Spleen (tissue), 11 donors: ENCODE results near the gene TAL1. TPM values are rescaled to one million over a fixed set of nuclear protein-coding genes. Genes with fewer than 3 reads are reported as not detected.
"Not testable (repeated sequence)": the region's sequence is repeated elsewhere in the genome, so short reads cannot be mapped to it uniquely, and the experiment has no call there.

ENCODE experiments used
- DNase-seq: peaks from one replicate; pipeline ENCODE4 v3.0.0-alpha.2; 2020
- H3K27ac ChIP-seq, 8 donors: fragments of 200-600 bp; sonication (generic) in 7 of 8; 1 replicate in 4 of 8; 2 replicates in 4 of 8; pipeline versions ENCODE4 v1.5.0 to v1.8.0; 2016 to 2021; ENCODE audit warnings: inconsistent platforms in 4 of 8, mild to moderate bottlenecking in 4 of 8, moderate library complexity in 1 of 8
- H3K27me3 ChIP-seq, 7 donors: fragments of 200-600 bp; sonication (generic) in 6 of 7; replicated peaks in 1 of 7; 1 replicate in 4 of 7; 2 replicates in 3 of 7; pipeline versions ENCODE4 v1.5.0 to v1.8.0; 2016 to 2021; ENCODE audit warnings: inconsistent platforms in 3 of 7, mild to moderate bottlenecking in 1 of 7
- H3K36me3 ChIP-seq, 6 donors: fragments of 200-600 bp; sonication (generic) in 5 of 6; 1 replicate in 4 of 6; 2 replicates in 2 of 6; pipeline versions ENCODE4 v1.5.0 to v1.8.0; 2016 to 2021; ENCODE audit warnings: inconsistent platforms in 2 of 6
- H3K4me1 ChIP-seq, 6 donors: fragments of 200-600 bp; sonication (generic) in 5 of 6; 1 replicate in 3 of 6; 2 replicates in 3 of 6; pipeline versions ENCODE4 v1.5.0 to v1.8.0; 2016 to 2021; ENCODE audit warnings: inconsistent platforms in 3 of 6
- H3K4me3 ChIP-seq, 8 donors: fragments of 200-600 bp; sonication (generic) in 7 of 8; 1 replicate in 4 of 8; 2 replicates in 4 of 8; pipeline versions ENCODE4 v1.5.0 to v1.8.0; 2016 to 2021; ENCODE audit warnings: inconsistent platforms in 4 of 8, mild to moderate bottlenecking in 4 of 8, moderate library complexity in 2 of 8
- H3K9me3 ChIP-seq, 8 donors: fragments of 200-600 bp; sonication (generic) in 7 of 8; 1 replicate in 4 of 8; 2 replicates in 4 of 8; pipeline versions ENCODE4 v1.5.0 to v1.8.0; 2016 to 2021; ENCODE audit warnings: inconsistent platforms in 4 of 8
- POLR2A ChIP-seq, 3 donors: fragments of 450-650 bp; IDR thresholded peaks; one replicate each; pipeline ENCODE4 v1.5.1; 2017; ENCODE audit warnings: antibody characterized with exemption in 3 of 3, mild to moderate bottlenecking in 1 of 3
- POLR2AphosphoS5 ChIP-seq, 3 donors: sonication (generic); formaldehyde crosslinking; IDR thresholded peaks; one replicate each; pipeline ENCODE4 v1.5.1; 2017; ENCODE audit warnings: antibody characterized with exemption in 3 of 3
- WGBS, 5 donors: extraction: QIAGEN DNeasy Blood & Tissue Kit in 3 of 5; methylation state at CpG; one replicate each; pipeline versions ENCODE4 v1.1.5 to v1.1.7; 2013 to 2018; 5-methylcytosine and 5-hydroxymethylcytosine counted together
- intact Hi-C: fragments of 100-400 bp; cut with DNase I; formaldehyde crosslinking; loops from one replicate; pipeline ENCODE4 v1.15.0; 2023; ENCODE audit warnings: low total_unique reads
- polyA plus RNA-seq, 3 donors: library from polyadenylated mRNA; stranded (reverse); fragments of 200-250 nt; gene quantifications; one replicate each; pipeline ENCODE4 v1.2.1, GENCODE V29; 2013
- total RNA-seq, 7 donors: library from RNA; depleted of rRNA in 3 of 7; stranded (reverse); fragments of >200 nt in 3 of 7; fragmentation: NEBNext Ultra II Directional in 4 of 7; extraction: Animal tissue kit (Norgen Biotek cat#: 25700) in 4 of 7; gene quantifications; one replicate each; pipeline versions ENCODE4 v1.1.0 to v1.2.1, GENCODE V29; 2016 to 2021
- TF ChIP-seq, protein P1 (sequence below), 11 experiments: fragments of 200-600 bp in 7 of 11; fragments of 450-650 bp in 4 of 11; sonication (generic) in 4 of 11; IDR thresholded peaks in 8 of 11; conservative IDR thresholded peaks in 3 of 11; 1 replicate in 7 of 11; 2 replicates in 4 of 11; pipeline versions ENCODE4 v1.4.0 to v1.8.0; 2016 to 2021; ENCODE audit warnings: antibody characterized with exemption in 11 of 11, inconsistent platforms in 4 of 11, mild to moderate bottlenecking in 1 of 11
- donor health status: healthy with polysubstance abuse.
- donor health status: DM: no; HTN: no; CAD: no; lungs with moderate emphysema.
- donor health status: DM: no; HTN: no; CAD: no.
- donor health status: Bipolar disorder and iron deficiency.
- donor health status: healthy.
- donor health status: DM: no; HTN: no; CAD: no.
- donor health status: DM: yes; HTN: yes; CAD: no.

The TAL1 gene
- total and polyA plus RNA-seq, 10 donors: 2.9 to 24.5 (median 14.0) TPM

DNA sequence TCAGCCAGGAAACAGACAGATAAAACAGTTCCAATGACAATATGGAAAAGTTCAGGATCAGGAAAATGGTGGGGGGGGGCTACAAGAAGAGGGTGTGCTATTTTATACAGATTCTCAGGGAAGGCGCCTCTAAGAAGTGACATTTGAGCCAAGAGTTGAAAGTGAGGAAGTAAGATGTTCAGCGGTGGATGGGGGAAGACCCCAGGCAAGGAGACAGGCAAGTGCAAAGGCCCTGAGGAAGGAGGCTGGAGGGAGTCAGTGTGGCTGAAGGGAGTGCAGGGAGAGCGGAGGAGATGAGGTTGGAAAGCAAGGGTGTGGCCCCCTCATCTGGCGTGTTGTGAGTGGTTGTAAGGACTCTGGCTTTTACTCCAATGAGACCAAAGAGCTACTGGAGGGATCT is 33.8 kb downstream of the TAL1 start:
- H3K4me3 ChIP-seq: no peak overlapping the region
- H3K36me3 ChIP-seq: no peaks in the 10 kb centered on the region
- WGBS, 5 donors: 75 to 93% (median 86%) methylated on average over 4 of the region's 4 CpGs
- peaks cover 0 to under 1% (median under 1%) of the 10 kb centered on the region in 6 donors for H3K4me1 ChIP-seq
- intact Hi-C loops: loop anchor here (10.0 kb wide), 1 partner anchor 227 kb away; no protein-coding TSS in a partner anchor
- TF ChIP-seq, protein P1, sequence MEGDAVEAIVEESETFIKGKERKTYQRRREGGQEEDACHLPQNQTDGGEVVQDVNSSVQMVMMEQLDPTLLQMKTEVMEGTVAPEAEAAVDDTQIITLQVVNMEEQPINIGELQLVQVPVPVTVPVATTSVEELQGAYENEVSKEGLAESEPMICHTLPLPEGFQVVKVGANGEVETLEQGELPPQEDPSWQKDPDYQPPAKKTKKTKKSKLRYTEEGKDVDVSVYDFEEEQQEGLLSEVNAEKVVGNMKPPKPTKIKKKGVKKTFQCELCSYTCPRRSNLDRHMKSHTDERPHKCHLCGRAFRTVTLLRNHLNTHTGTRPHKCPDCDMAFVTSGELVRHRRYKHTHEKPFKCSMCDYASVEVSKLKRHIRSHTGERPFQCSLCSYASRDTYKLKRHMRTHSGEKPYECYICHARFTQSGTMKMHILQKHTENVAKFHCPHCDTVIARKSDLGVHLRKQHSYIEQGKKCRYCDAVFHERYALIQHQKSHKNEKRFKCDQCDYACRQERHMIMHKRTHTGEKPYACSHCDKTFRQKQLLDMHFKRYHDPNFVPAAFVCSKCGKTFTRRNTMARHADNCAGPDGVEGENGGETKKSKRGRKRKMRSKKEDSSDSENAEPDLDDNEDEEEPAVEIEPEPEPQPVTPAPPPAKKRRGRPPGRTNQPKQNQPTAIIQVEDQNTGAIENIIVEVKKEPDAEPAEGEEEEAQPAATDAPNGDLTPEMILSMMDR (IDR thresholded peaks at IDR 0.05 in 8 of 11, conservative IDR thresholded peaks at IDR 0.05 in 3 of 11): no peak
- TF ChIP-seq POLR2A (IDR thresholded peaks at IDR 0.05) (no peak), POLR2AphosphoS5 (IDR thresholded peaks at IDR 0.05) (no peak)
- peaks cover 0 to 7% (median 0%) of the 10 kb centered on the region in 8 donors for H3K9me3 ChIP-seq
- peaks cover 0 to 29% (median 0%) of the 10 kb centered on the region in 7 donors for H3K27me3 ChIP-seq
- peak; percentile 6 for DNase-seq
- no peak overlapping the region for H3K27ac ChIP-seq

DNA sequence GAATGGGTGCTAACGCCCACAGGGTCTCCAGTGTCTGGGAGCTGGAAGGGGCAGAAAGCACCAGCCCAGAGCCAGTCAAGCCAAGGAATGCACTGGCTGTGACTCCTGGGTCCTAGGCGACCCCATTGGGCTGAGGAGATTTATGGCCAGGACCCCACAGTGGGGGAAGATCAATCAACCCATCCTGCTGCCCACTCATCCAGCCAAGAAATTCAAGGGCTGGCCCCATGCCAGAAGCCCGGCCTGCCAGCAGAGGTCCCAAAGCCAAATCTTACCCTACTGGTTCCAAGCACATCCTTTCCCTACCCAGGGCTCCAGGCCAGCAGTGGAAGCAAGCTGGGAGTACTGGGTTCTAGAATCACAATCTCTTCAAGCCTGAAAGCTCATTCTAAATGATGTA is 35.4 kb downstream of the TAL1 start:
- H3K27me3 ChIP-seq: peaks cover 0 to 29% (median 0%) of the 10 kb centered on the region in 7 donors
- peak; percentile 50 for DNase-seq
- no peak overlapping the region for H3K4me3 ChIP-seq
- H3K36me3 ChIP-seq: no peaks in the 10 kb centered on the region
- no peak overlapping the region for H3K27ac ChIP-seq
- H3K4me1 ChIP-seq: peaks cover 0 to 16% (median 10%) of the 10 kb centered on the region in 6 donors
- H3K9me3 ChIP-seq: no peaks in the 10 kb centered on the region
- intact Hi-C loops: loop anchor here (10.0 kb wide), 1 partner anchor 228 kb away; no protein-coding TSS in a partner anchor
- TF ChIP-seq POLR2A (IDR thresholded peaks at IDR 0.05) (no peak), POLR2AphosphoS5 (IDR thresholded peaks at IDR 0.05) (no peak)
- TF ChIP-seq, protein P1 (IDR thresholded peaks at IDR 0.05 in 8 of 11, conservative IDR thresholded peaks at IDR 0.05 in 3 of 11): no peak
- 43 to 74% (median 61%) methylated on average over 3 of the region's 3 CpGs for WGBS, 5 donors

DNA sequence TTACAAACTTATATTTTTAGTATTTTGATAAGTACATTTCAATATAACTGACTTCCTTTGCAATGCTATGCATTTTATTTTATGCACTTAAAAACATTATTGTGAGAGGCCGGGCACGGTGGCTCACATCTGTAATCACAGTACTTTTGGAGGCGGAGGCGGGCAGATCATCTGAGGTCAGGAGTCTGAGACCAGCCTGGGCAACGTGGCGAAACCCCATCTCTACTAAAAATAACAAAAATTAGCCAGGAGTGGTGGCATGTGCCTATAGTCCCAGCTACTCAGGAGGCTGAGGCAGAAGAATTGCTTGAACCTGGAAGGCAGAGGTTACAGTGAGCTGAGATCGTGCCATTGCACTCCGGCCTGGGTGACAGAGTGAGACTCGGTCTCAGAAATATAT is 36.0 kb downstream of the TAL1 start:
- intact Hi-C loops: loop anchor here (10.0 kb wide), 1 partner anchor 229 kb away; no protein-coding TSS in a partner anchor
- not testable (repeated sequence) for H3K4me3 ChIP-seq, H3K9me3 ChIP-seq, H3K36me3 ChIP-seq, H3K27ac ChIP-seq
- DNase-seq: peak; percentile 34
- WGBS, 5 donors: 84 to 91% (median 88%) methylated on average over 9 of the region's 9 CpGs
- Histone ChIP-seq H3K27me3 (peaks cover 0 to 25% (median 0%) of the 10 kb centered on the region in 7 donors), H3K4me1 (peaks cover 0 to 17% (median 11%) of the 10 kb centered on the region in 6 donors)

DNA sequence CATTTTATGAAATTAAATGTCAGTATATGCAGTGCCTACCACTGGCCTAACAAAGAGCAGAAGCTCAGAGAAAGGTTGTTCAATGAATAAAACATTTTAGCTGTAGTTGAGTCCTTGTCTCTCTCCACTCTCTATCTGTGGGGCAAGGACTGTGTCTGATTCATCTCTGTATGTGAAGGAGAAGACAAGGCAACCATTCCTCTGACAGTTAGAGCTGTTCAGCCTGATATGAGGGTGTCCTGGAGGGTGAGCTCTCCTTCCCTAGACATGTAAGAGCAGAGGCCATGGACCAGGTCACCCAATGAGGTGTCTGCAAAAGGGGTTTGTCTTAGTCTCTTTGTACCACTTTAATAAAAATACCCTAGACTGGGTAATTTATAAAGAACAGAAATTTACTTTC is 37.7 kb downstream of the TAL1 start:
- no peak overlapping the region for H3K4me3 ChIP-seq
- TF ChIP-seq POLR2AphosphoS5 (IDR thresholded peaks at IDR 0.05): no peak
- TF ChIP-seq, protein P1 (IDR thresholded peaks at IDR 0.05 in 8 of 11, conservative IDR thresholded peaks at IDR 0.05 in 3 of 11): no peak
- TF ChIP-seq POLR2A (IDR thresholded peaks at IDR 0.05): no peak
- peak; percentile 11 for DNase-seq
- H3K27ac ChIP-seq: no peak overlapping the region
- H3K27me3 ChIP-seq: peaks cover 0 to 20% (median 0%) of the 10 kb centered on the region in 7 donors
- H3K4me1 ChIP-seq: peaks cover 0 to 30% (median 11%) of the 10 kb centered on the region in 6 donors
- H3K36me3 ChIP-seq: no peaks in the 10 kb centered on the region
- H3K9me3 ChIP-seq: no peaks in the 10 kb centered on the region
- intact Hi-C loops: loop anchor here (5.0 to 10.0 kb wide), 2 partner anchors 68 to 230 kb away; no protein-coding TSS in a partner anchor

DNA sequence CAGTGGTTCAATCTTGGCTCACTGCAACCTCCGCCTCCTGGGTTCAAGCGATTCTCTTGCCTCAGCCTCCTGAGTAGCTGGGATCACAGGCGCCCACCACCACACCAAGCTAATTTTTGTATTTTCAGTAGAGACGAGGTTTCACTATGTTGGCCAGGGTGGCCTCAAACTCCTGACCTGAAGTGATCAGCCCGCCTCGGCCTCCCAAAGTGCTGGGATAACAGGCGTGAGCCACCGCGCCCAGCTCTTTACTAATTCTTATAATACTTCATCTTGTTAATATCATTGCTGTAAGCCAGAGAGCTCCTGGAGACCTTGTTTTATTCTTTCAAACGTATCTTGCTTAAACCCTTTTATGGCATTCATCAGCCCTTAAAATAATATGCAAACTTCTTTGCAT is 38.5 kb downstream of the TAL1 start:
- H3K36me3 ChIP-seq, H3K27ac ChIP-seq, H3K4me3 ChIP-seq, H3K9me3 ChIP-seq: not testable (repeated sequence)
- intact Hi-C loops: loop anchor here (5.0 to 10.0 kb wide), 2 partner anchors 69 to 231 kb away; no protein-coding TSS in a partner anchor
- peak; percentile 53 for DNase-seq
- peaks cover 0 to 30% (median 11%) of the 10 kb centered on the region in 6 donors for H3K4me1 ChIP-seq
- peaks cover 0 to 12% (median 0%) of the 10 kb centered on the region in 7 donors for H3K27me3 ChIP-seq
- WGBS, 5 donors: 85 to 96% (median 91%) methylated on average over 10 of the region's 10 CpGs
